ENCODE results near the gene RAPGEF2. TPM values are rescaled to one million over a fixed set of nuclear protein-coding genes. Genes with fewer than 3 reads are reported as not detected.

RAPGEF2 gene
- total RNA-seq, 2 donors from 2014 or later = 22.8 to 40.0 TPM

DNA sequence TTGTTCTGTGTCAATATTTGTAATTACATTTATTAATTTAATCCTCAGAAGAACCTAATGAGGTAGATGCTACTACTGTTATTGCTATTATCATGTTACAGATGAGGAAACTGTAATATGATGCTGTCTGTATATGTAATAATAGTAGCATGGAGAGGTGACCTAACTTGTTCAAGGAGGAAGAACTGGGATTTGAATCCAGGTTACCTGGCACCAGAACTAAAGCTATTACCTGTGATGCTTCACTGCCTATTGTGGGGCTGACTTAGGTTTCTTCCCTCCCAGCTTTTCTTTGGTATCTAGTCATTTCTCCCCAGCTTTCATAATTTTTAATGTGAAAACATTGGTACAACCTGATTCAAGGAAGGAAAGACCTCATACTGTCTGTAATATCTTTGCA is 43.6 kb downstream of the RAPGEF2 start:
- intact Hi-C loops (cut with DNase I) = no loop called here
- H3K27ac ChIP-seq = no peak overlapping the region
- H3K9ac ChIP-seq (ENCODE audit: low read depth in 2 of 2, low read length in 2 of 2) = no peak overlapping the region
- no peaks in the 10 kb centered on the region for H3K4me1 ChIP-seq
- no peaks in the 10 kb centered on the region for H3K27me3 ChIP-seq
- H3K9me3 ChIP-seq = no peaks in the 10 kb centered on the region
- no peak for TF ChIP-seq CTCF (IDR thresholded peaks at IDR 0.05)
- H3K36me3 ChIP-seq = no peaks in the 10 kb centered on the region
- no peak for DNase-seq
- H3K4me3 ChIP-seq = no peak overlapping the region

GRCh38 chr4:159148441-159148840 is 45.6 kb downstream of the RAPGEF2 start:
- no peak overlapping the region for H3K4me3 ChIP-seq
- H3K4me1 ChIP-seq = no peaks in the 10 kb centered on the region
- no peak overlapping the region for H3K27ac ChIP-seq
- DNase-seq = no peak
- no peaks in the 10 kb centered on the region for H3K27me3 ChIP-seq
- no peak for TF ChIP-seq CTCF (IDR thresholded peaks at IDR 0.05)
- H3K9me3 ChIP-seq = no peaks in the 10 kb centered on the region
- no peaks in the 10 kb centered on the region for H3K36me3 ChIP-seq
- H3K9ac ChIP-seq (ENCODE audit: low read depth in 2 of 2, low read length in 2 of 2) = no peak overlapping the region
- intact Hi-C loops (cut with DNase I) = no loop called here

- Histone ChIP-seq H3K36me3 (no peaks in the 10 kb centered on the region), H3K4me3 (no peak overlapping the region), H3K9me3 (no peaks in the 10 kb centered on the region), H3K27ac (no peak overlapping the region), H3K4me1 (no peaks in the 10 kb centered on the region), H3K27me3 (no peaks in the 10 kb centered on the region), H3K9ac (ENCODE audit: low read depth in 2 of 2, low read length in 2 of 2) (no peak overlapping the region)
- intact Hi-C loops (cut with DNase I) = no loop called here
- DNase-seq = no peak
- TF ChIP-seq CTCF (IDR thresholded peaks at IDR 0.05) = no peak
These were observed 46.8 kb downstream of the RAPGEF2 start for GRCh38 chr4:159149666-159150065.

DNA sequence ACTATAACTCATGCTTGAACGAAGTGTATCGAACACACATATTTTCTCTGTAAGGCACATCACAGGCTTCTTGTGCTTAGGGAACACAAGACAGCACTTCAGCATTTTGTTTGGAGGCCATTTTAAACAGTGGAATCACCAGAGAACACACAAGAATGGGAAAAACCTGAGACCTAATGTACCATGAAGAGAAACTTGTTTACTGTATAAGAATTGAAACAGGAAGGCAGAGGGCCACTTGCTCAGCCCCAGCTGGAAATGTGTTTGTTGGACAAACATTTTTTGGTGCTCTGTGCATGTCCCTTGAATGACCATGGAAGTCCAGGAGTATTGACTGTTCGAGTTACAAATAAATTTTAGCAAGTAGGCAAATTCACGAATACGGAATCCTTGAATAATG is 47.5 kb downstream of the RAPGEF2 start:
- no peak overlapping the region for H3K27ac ChIP-seq
- no peaks in the 10 kb centered on the region for H3K4me1 ChIP-seq
- intact Hi-C loops (cut with DNase I) = no loop called here

DNA sequence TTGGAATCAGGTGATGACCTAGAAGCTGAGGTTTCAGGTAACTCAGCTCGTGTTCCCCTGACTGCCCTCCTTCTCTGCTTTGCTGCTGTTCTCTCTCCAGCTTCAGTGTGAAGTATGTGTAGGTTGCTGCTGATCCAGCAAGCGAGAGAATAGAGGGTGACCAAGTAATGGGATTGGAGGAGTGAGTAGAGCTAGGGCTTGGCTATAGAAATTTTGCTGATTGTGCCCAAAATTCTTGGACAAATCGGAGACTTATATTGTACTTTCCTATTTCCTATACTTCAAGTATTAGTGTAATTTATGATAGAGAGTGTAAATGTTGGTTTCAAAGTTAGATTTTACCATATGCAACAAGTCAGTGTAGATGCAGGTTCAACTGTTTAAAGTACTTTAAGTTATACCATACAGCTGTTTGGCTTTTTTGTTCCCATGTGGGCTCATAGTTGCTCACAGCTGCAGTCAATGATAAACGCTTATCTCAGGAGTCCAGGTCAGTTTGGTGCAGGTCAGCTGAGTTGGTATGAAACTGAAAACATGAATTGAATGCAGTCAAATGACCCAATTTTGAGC is 48.0 kb downstream of the RAPGEF2 start:
- H3K4me1 ChIP-seq = no peaks in the 10 kb centered on the region
- no peak overlapping the region for H3K27ac ChIP-seq
- no peaks in the 10 kb centered on the region for H3K9me3 ChIP-seq
- H3K36me3 ChIP-seq = no peaks in the 10 kb centered on the region
- no peak for TF ChIP-seq CTCF (IDR thresholded peaks at IDR 0.05)
- H3K4me3 ChIP-seq = no peak overlapping the region
- H3K9ac ChIP-seq (ENCODE audit: low read depth in 2 of 2, low read length in 2 of 2) = no peak overlapping the region
- H3K27me3 ChIP-seq = no peaks in the 10 kb centered on the region
- DNase-seq = no peak
- intact Hi-C loops (cut with DNase I) = no loop called here

More for the DNA sequence above, 47.5 kb downstream of the RAPGEF2 start:
- no peak for DNase-seq
- TF ChIP-seq CTCF (IDR thresholded peaks at IDR 0.05) = no peak
- Histone ChIP-seq H3K36me3 (no peaks in the 10 kb centered on the region), H3K9ac (ENCODE audit: low read depth in 2 of 2, low read length in 2 of 2) (no peak overlapping the region), H3K27me3 (no peaks in the 10 kb centered on the region), H3K4me3 (no peak overlapping the region), H3K9me3 (no peaks in the 10 kb centered on the region)

All from colonic mucosa (tissue), 4 donors.